Measurements from ENCODE around the gene PRLHR.

DNA sequence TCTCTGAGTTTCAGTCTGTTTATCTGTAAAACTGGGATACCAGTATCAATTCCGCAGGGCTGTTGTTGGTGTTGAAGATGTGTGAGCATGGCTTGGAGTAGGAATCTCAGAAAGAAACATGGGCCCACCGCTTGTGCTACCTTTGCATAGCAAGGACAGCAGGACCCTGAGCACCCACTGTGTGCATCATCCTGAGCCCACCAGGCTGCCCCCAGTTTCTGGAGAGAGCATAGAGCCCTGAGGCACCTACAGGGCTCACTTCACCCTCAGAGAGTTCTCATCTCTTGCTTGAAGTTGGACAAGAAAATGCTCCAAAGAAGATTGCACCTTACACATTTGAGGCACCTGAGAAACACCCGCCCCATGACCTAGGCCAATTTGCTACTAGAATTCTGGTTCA lies 12.9 kb downstream of the PRLHR start:
- no peak for TF ChIP-seq POLR2A (IDR thresholded peaks at IDR 0.05; ENCODE audit: insufficient read depth in 1 of 2, low read depth in 2 of 2, low read length in 2 of 2)
- no peak for TF ChIP-seq GZF1 (CRISPR knock-in tag; IDR thresholded peaks at IDR 0.05)
- no peak for TF ChIP-seq GABPA (IDR thresholded peaks at IDR 0.05; ENCODE audit: low read depth, low read length)
- no peak for TF ChIP-seq GABPA (CRISPR knock-in tag; IDR thresholded peaks at IDR 0.05; ENCODE audit: low read depth)
- TF ChIP-seq, protein P1, sequence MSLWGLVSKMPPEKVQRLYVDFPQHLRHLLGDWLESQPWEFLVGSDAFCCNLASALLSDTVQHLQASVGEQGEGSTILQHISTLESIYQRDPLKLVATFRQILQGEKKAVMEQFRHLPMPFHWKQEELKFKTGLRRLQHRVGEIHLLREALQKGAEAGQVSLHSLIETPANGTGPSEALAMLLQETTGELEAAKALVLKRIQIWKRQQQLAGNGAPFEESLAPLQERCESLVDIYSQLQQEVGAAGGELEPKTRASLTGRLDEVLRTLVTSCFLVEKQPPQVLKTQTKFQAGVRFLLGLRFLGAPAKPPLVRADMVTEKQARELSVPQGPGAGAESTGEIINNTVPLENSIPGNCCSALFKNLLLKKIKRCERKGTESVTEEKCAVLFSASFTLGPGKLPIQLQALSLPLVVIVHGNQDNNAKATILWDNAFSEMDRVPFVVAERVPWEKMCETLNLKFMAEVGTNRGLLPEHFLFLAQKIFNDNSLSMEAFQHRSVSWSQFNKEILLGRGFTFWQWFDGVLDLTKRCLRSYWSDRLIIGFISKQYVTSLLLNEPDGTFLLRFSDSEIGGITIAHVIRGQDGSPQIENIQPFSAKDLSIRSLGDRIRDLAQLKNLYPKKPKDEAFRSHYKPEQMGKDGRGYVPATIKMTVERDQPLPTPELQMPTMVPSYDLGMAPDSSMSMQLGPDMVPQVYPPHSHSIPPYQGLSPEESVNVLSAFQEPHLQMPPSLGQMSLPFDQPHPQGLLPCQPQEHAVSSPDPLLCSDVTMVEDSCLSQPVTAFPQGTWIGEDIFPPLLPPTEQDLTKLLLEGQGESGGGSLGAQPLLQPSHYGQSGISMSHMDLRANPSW (CRISPR knock-in tag; IDR thresholded peaks at IDR 0.05; ENCODE audit: borderline replicate concordance), result no peak

Data from HepG2 (cell line).